NCI-H1417 (cell line): ENCODE measurements around the gene SYT10.
"Not testable (repeated sequence)": the region's sequence is repeated elsewhere in the genome, so short reads cannot be mapped to it uniquely, and the experiment has no call there.

ENCODE experiments used
- DNase-seq, 3 experiments: peaks; one replicate each; lab custom pipeline; 2025; lab: John Stamatoyannopoulos, UW

The SYT10 gene, protein sequence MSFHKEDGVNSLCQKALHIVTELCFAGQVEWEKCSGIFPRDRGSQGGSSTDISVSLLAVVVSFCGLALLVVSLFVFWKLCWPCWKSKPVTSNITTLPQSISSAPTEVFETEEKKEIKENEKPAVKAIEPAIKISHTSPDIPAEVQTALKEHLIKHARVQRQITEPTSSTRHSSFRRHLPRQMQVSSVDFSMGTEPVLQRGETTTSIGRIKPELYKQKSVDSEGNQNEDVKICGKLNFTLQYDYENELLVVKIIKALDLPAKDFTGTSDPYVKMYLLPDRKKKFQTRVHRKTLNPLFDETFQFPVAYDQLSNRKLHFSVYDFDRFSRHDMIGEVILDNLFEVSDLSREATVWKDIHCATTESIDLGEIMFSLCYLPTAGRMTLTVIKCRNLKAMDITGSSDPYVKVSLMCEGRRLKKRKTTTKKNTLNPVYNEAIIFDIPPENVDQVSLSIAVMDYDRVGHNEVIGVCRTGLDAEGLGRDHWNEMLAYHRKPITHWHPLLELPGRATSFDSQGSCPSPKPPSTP

DNA sequence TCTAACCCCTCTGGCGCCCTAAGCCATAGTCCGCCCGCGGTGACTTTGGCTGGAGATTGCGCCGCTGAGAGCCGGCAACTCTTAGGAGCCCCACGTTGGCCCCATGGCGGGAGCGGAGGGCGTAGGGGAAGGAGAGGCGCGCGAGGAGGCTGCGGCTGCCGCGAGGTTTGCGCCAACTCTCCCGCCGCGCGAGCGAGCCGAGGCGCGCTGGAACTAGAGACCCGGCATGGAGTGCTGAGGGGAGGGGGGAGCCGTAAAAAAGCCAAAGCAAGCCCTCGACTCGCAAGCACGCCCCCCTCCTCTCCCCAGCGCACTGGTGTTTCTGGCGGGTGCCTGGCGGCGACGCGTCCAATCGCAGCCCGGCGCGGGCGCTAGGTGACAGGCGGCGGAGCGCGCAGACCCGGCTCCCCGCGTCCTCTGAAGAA lies at the start of gene SYT10:
Gene SYT10, minus strand, starts transcription at position 233 of the 425 bp plus-strand sequence. CDS start 297 bp downstream, outside the sequence.
- DNase-seq: peak in 2 of 3 experiments; percentile 92 to 94

DNA sequence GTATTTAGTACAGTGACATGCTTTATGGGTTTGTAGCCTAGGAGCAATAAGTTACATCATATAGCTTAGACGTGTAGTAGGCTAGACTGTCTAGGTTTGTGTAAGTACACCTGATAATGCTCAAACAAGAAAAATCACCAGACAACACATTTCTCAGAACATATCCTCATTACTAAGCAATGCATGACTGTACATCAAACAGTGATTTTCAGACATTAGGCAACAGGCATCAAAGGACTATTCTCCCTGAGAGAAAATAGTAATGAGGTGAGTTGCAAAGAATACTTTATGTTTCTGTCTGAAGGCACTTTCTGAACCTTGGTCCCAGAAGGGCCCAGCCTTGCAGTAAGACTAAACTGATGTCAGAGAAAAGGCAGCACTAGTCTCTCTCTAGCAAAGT lies 48.4 kb upstream of the SYT10 start:
- DNase-seq: peak in 1 of 3 experiments; percentile 14

DNA sequence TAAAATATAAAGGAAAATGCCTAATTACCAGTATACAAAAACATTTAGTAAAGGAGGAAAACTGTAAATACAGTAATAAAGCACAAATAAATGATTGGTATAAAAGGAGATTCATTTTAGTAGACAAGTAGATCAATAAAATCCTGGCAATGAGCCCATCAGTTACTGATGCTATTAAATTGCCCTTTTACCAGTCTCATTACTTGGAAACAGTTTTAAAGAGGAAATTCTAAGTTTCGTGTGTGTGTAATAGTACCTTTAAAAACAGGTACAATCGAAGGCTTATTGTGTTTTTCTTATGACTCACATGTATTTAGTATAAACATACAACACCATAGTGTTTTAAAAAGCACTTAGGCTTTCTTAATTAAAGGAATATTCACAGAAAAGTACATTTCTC lies 46.4 kb upstream of the SYT10 start:
- peak in 1 of 3 experiments; percentile 41 for DNase-seq

DNA sequence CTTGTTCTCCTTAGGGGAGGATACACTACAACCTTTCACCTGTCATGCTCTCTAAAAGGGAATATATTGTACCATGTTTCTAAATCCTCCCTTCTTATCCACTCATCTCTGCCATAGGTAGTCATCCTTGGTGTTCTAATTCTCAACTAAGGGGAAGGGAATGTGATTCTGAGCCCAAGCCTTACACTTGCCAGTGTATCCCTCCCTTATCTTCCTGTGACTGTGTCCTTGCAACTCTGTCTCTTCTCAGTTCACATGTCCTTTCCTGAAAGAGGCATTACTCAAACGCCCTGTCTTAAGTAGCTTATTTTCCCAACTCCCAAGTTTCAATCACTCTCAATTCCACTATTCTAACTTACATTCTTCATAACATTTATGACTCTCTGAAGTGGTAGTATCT lies 44.5 kb upstream of the SYT10 start:
- DNase-seq: no peak

DNA sequence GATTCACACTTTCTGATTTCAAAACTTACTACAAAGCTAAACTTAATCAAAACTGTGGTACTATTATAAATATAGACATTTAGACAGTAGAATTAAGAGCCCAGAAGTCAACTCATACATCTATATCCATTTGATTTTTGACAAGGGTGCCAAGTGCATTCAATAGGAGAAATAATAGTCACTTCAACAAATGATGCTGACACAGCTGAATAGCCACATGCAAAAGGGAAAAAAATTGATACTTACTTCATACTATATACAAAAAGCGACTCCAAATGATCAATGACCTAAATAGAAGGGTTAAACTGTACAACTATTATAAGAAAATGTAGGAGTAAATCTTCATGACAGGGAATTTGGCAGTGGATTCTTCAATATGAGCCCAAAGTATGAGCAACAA lies 40.7 kb upstream of the SYT10 start:
- DNase-seq: no peak

DNA sequence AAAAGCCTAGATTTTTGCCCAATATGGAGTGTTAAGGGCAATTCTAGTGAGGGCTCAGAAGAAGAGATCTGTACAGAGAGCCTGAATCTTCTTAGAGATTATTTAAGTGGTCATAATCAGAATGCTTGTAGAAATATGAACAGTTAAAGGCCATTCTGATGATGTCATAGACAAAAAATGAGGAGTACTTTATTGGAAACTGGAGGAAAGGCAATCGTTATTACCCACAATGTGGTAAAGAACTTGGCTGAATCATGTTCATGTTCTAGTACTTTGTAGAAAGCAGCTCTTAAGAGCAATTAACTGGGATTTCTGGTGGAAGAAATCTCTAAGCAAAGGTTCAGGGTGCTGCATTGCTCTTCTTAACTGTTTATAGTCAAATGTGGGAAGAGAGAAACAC lies 36.4 kb upstream of the SYT10 start:
- DNase-seq: no peak

DNA sequence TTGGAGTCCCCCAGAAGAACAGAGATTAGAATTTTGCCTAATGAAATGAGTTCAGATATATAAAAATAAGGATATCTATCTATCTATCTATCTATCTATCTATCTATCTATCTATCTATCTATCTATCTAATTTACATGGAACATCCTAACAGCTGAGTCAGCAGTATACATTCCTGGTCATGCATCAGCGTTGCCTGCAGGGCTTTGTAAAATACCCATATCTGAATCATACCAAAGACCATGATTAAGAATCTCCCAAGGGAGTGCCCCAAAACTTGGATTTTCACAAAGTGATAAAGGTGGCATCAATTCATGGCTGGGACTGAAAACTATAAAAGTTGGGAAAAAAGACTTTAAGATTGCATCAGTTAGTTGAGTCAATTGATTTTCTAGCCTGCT lies 32.7 kb upstream of the SYT10 start:
- no peak for DNase-seq

DNA sequence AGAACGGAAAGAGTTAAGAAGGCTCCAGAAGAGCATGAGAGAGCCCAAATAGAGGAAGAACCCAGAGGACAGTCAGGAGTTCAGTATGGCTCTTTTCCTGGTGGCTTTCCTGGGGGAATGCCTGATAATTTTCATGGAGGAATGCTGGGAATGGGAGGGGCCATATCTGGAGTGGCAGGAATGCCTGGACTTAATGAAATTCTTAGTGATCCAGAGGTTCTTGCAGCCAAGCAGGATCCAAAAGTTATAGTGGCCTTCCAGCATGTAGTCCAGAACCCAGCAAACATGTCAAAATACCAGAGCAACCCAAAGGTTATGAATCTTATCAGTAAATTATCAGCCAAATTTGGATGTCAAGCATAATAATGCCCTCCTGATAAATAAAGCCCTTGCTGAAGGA lies 15.5 kb upstream of the SYT10 start:
- no peak for DNase-seq

DNA sequence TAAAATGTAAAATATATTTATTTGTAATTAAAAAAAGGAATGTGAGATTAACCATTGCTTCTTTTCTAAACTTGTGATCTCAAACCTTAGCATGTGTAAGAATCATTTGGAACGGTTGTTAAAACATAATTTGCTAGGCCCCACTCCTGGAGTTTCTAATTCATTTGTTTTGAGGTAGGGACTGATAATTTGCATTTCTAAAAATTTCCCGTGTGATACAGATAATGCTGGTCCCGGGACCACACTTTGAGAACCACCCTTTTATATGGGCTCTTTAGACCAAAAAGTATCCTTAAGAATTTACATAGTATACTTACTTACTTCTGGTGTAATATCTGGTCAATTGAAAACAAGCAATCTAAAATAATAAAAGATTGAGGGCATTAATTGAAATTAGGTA lies 10.9 kb upstream of the SYT10 start:
- DNase-seq: no peak

DNA sequence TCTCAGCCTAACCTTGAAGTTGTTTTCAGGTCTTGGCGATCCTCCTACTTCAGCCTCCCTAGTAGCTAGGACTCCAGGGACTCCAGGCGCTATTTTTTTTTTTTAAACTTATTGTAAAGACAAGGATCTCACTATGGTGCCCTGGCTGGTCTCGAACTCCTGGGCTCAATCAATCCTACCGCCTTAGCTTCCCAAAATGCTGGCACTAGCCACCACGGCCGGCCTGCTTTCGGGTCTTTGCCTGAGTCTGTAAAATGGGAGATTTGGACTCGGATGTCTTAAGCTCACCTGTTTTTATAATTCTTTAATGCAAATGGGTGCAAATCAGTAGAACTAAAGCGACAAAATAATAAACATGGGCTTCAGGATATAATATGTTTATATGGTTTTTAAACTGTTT lies 858 bp upstream of the SYT10 start:
- no peak for DNase-seq

DNA sequence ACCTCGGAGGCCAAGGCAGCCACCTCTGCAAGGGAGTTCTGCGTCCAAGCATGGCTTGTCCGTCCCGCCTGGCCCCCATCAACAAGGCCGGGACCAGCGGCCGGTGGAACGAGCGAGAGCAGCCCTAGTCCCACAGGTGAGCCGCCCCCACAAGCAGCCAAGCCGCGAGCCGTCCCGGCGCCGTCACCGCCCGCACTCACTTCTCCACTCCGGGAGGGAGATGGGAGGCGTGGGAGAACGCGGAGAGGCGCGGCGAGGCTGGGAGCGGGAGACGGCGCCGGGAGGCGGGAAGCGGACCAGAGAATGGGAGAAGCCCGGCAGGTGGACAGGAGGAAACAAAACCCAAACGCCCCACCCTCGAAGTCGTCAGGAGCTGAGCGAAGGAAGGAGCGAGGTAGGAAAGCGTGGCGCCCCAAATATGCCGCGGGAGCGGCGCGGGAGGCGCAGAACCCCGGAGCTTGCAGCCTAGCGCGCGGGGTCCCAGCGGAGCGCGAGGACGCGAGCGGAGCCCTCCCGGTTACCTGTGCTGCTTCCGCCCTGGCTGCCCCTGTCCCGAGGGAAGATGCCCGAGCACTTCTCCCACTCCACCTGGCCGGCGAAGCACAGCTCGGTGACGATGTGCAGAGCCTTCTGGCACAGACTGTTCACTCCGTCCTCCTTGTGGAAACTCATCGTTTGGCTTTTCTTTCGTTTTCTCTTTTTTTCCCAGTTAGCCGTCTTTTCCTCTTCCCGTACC lies 600 bp downstream of the SYT10 start:
- DNase-seq: peak in 2 of 3 experiments; percentile 83 to 90

DNA sequence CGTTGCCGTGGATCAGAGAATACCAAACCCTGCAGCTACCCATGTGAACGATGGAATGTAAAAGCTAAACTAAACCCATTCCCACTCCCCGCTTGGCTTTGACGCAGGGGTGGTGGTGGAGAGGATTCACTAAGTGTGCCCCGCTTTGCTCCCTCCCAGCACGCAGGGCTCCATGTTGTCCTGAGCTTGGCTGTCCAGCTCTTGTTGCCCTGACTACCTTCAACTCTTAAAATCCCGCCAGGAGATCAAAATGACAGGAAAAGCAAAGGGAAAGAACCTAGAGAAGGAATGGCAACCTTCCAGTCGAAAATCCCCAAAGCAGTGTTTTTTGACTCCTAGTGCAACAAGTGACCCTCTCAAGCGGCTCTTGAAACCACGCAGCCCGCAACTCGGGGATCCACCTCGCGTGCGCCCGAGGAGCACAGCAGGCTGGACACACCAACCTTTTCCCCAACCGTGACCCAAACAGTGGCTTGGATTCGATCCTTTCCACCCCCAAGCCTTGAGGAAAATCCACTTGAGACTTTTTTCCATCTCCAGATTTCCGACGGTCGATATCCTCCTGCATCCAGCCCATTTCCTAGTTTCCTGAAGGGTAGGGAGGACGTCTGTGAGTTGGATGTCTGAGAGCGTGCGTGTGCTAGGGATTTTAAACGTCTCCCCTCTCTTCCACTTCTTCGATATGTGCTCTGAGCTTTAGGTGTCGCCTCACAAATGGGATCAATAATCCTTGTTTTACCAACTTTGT lies 1.4 kb downstream of the SYT10 start:
- DNase-seq: peak in 2 of 3 experiments; percentile 70 to 79

DNA sequence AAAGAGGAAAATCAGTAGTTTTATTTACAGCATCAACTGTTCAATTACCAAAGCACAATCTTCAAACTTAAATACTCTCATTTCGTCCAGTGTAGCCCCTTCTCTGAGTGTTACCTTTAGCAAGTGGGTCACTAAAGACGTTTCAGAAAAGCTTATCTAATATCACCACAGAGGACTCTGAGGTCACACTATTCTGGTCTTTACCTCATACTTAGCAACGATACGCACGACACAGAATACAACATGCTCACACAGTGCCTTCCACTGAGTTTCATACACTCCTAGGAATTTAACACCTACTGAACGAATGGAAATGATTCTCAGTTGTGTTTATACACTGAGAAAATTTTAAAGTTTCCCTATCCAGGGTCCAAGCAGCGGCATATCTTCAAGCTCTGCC lies 2.0 kb downstream of the SYT10 start:
- peak in 2 of 3 experiments; percentile 33 to 54 for DNase-seq

DNA sequence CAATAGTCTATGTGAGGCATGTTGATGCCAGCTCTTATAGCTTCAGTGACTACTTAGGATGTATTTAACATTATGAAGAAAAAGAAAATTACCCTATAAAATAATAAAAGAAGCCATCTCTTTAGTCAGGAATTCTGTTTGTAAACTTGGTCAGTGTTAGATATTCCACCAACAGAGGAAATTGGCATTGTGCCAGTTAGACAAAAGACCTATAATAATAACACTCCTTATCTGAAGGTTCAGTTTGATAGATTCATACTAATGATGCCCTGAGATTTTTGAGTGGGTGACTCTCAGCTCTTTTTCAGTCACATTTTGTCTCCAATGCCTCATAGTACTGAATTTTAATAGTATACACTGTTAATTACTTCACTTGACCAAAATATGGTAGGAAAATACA lies 6.6 kb downstream of the SYT10 start:
- DNase-seq: peak in 2 of 3 experiments; percentile 5 to 78

DNA sequence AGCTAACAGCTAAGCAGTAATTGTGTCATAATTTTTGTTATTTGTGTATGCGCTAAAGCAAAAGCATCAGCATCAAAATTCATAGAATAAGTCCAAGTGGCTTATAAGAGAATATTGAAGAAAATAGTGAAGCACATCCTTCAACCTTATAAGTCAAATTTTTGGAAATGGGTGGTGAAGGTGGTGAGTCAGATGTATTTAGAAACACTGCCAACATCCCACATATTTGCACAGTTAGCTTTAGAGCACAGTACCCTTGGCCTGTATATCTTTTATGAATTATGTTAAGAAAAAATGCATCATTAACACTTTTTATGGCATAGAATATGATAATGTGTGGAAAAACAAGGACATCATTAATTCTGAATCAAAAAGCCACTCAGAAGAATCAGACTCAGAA lies 8.0 kb downstream of the SYT10 start:
- DNase-seq: no peak

DNA sequence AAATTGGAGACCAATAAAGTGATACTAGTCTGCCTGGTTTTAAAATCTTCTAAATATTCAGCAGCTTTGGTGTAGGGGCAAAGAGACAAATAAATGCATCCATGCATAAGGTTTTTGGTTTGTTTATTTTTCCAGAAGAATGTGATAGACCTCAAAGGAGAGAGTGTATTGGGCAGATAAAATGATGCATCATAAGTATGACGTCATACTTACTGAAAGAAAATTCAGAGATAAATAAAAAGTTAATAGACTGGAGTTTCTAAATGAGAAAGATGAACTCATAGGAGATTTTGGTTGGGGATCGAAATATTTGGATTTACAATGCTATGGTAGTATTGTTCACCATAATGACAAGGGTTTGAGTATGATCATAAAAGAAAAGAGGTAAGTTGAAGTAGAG lies 10.2 kb downstream of the SYT10 start:
- no peak for DNase-seq

DNA sequence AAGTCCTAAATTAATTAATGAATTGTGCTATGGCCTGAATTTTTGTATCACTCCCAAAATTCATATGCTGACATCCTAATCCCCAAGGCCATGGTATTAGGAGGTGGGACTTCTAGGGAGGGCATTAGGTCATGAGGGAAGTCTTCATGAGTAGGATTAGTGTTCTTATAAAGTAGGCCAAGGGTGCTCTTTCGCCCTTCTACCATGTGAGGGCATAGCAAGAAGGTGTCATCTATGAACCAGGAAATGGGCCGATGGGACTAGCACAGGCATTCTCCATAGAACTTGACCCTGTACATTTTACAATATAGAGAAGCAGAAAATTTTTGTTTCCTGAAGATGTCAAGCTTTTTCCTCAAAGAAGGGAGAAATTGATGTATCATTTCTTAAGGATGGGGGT lies 12.5 kb downstream of the SYT10 start:
- DNase-seq: peak in 2 of 3 experiments; percentile 24 to 58

DNA sequence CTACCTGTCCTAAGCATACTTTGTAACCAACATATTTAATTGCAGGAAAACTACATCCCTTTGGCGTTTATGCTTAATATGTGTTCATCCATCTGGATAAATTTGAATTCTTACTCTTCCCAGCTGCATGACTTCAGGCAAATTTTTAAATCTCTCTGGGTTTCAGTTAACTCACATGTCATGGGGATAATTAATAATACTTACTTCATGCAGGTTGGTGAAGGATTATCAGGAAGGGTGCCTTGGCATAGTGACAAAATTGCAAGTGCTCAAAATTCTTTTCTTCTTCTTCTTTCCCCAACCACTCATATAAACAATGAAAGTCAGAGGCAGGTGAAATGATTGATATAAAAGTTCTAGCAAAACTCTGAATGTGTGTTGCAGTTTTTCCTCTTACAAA lies 15.9 kb downstream of the SYT10 start:
- DNase-seq: peak in 1 of 3 experiments; percentile 19

DNA sequence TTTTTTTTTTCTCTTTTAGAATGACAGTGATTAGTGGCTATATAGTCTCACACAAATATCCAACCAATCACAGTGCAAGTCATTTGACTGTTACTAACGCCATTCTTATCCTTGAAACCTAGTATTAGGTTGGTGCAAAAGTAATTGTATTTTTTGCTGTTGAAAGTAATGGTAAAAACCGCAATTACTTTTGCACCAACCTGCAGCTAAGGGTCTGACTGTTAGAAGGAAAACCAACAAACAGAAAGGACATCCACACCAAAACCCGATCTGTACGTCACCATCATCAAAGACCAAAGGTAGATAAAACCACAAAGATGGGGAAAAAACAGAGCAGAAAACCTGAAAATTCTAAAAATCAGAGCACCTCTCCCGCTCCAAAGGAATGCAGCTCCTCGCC lies 27.2 kb downstream of the SYT10 start:
- DNase-seq: not testable (repeated sequence)

DNA sequence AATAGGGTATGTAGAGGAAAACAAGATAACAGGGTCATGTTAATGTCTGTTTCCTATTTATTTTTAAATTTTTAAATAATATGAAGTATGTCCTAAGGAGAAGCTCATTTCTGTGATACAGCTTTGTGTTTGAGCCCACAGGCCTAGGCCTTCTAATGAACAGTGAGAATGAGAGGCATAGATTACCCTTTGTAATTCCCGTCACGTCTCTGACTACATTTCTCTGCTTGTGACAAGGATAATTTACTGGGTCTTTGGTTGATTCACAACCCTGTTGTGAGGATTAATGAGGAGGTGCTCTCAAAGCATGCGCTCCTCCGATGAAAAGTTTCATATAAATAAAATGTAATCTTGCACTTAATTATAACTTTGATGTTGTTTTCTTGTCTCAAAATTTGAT lies 56.1 kb downstream of the SYT10 start:
- DNase-seq: no peak

DNA sequence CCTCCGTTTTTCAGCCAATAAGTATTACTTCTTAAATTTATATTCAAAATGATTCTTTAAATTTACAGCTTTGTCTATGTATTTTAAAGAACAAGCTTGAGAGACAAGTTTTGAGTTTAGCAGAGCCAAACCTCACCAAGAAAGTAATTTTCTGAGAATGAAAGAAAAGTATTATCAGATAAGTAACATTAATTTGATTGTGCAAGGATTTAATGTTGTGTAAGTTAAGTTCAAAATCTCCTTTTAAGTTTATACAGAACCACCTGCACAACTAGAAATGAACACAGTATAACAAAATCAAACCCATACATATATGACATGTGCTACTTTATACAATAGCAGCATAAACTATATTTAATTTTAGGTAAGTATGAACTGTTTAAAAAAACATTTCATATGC lies 63.5 kb downstream of the SYT10 start:
- no peak for DNase-seq

DNA sequence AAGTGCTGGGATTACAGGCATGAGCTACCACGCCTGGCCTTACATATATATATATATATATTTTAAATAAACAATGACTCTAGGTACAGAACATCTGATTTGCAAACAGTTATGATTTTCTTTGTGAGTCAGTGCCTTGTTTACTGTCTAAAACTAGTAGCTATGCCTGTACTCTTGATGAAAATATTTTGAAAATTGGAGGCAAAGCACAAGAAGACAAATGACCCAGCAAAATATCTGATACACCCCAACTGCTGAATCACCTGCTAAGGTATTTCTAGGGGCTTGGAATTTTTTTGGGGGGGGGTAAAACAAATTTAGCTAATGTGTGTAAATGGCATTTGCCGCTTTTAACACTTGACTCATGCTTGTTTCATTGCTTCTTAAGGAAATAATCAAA lies 69.3 kb downstream of the SYT10 start:
- no peak for DNase-seq
